Measurements from ENCODE around the gene BIRC6.

DNA sequence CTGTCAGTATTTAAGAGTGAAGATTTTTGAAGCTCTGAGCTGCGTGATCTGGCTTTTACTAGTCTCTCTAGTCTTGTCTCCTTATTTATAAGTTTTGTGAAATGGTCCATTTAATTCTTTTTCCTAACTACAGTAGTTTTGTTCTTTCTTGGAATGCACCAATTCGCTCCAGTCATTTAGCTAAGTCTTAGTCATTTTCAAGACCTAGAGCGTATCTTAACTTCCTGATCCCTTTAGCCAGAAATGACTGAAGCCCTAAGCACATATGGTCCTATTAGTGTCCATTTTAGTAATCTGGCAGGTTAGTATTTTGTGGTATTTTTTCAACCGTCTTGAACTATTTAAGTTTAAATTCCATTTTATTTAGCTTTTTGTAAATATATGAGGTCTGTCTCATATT is 3.6 kb downstream of the BIRC6 start:
- TF ChIP-seq, protein P1, sequence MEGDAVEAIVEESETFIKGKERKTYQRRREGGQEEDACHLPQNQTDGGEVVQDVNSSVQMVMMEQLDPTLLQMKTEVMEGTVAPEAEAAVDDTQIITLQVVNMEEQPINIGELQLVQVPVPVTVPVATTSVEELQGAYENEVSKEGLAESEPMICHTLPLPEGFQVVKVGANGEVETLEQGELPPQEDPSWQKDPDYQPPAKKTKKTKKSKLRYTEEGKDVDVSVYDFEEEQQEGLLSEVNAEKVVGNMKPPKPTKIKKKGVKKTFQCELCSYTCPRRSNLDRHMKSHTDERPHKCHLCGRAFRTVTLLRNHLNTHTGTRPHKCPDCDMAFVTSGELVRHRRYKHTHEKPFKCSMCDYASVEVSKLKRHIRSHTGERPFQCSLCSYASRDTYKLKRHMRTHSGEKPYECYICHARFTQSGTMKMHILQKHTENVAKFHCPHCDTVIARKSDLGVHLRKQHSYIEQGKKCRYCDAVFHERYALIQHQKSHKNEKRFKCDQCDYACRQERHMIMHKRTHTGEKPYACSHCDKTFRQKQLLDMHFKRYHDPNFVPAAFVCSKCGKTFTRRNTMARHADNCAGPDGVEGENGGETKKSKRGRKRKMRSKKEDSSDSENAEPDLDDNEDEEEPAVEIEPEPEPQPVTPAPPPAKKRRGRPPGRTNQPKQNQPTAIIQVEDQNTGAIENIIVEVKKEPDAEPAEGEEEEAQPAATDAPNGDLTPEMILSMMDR (conservative IDR thresholded peaks at IDR 0.05 in 1 of 2, IDR thresholded peaks at IDR 0.05 in 1 of 2; ENCODE audit: low read depth in 1 of 2, low read length in 2 of 2) = no peak
- TF ChIP-seq EZH2 (IDR thresholded peaks at IDR 0.05; ENCODE audit: low read length, missing control alignments) = no peak

Data from fibroblast of lung (primary cell).